K562 (cell line): ENCODE measurements around the gene CGREF1. TPM values are rescaled to one million over a fixed set of nuclear protein-coding genes. Genes with fewer than 3 reads are reported as not detected.

Source experiments
- CEBPB ChIP-seq: fragments of 450-650 bp; IDR thresholded peaks from 2 replicates; pipeline ENCODE4 v1.6.1; 2016; ENCODE audit warnings: missing genetic modification characterization, missing compliant biosample characterization
- GTF2A2 ChIP-seq: IDR thresholded peaks from 2 replicates; pipeline ENCODE4 v1.6.1; 2016; ENCODE audit warnings: mild to moderate bottlenecking, missing genetic modification characterization, missing compliant biosample characterization
- HDGF ChIP-seq: fragments of 450-650 bp; IDR thresholded peaks from 2 replicates; pipeline ENCODE4 v1.6.1; 2016
- HNRNPLL ChIP-seq: fragments of 200-400 bp; formaldehyde crosslinking; IDR thresholded peaks from 2 replicates; pipeline ENCODE4 v1.6.1; 2017; ENCODE audit warnings: low read length, low read depth, mild to moderate bottlenecking; ENCODE audit not compliant: poor library complexity, severe bottlenecking
- IRF1 ChIP-seq: sonication (generic); formaldehyde crosslinking; IDR thresholded peaks from 2 replicates; pipeline ENCODE4 v1.8.0; 2022; ENCODE audit warnings: missing genetic modification reagents, mild to moderate bottlenecking, borderline replicate concordance
- MIER1 ChIP-seq: fragments of 450-650 bp; IDR thresholded peaks from 2 replicates; pipeline ENCODE4 v1.6.1; 2016; ENCODE audit warnings: antibody characterized with exemption, mild to moderate bottlenecking, low read depth
- MTA1 ChIP-seq: fragments of 450-650 bp; IDR thresholded peaks from 2 replicates; pipeline ENCODE4 v1.6.1; 2017; ENCODE audit warnings: borderline replicate concordance
- PHF8 ChIP-seq: fragments of 200-600 bp; sonication (generic); IDR thresholded peaks from 2 replicates; pipeline ENCODE4 v1.6.1; 2012; ENCODE audit warnings: mixed run types, mild to moderate bottlenecking, inconsistent platforms, low read length, moderate library complexity, borderline replicate concordance
- SMAD2 ChIP-seq: fragments of 150-350 bp; IDR thresholded peaks from 2 replicates; pipeline ENCODE4 v1.6.1; 2014; ENCODE audit warnings: low read depth, mild to moderate bottlenecking, low read length
- SMARCB1 ChIP-seq: IDR thresholded peaks from 2 replicates; pipeline ENCODE4 v1.6.1; 2011; ENCODE audit warnings: improper control_type of control experiment, low read depth; ENCODE audit not compliant: insufficient read length
- SNAPC5 ChIP-seq: fragments of 250-450 bp; sonication (Bioruptor Pico); IDR thresholded peaks from 2 replicates; pipeline ENCODE4 v1.8.0; 2021; ENCODE audit warnings: moderate library complexity, mild to moderate bottlenecking, inconsistent platforms
- SRF ChIP-seq, 2 experiments: fragments of 250-450, 450-650 bp in 1 of 2; sonication (Bioruptor Pico) in 1 of 2; sonication (generic) in 1 of 2; formaldehyde crosslinking; IDR thresholded peaks; 2 replicates each; pipeline versions ENCODE4 v1.5.0 to v1.5.1; 2020 to 2022; ENCODE audit warnings: mild to moderate bottlenecking in 1 of 2, missing genetic modification reagents in 1 of 2
- ZBTB49 ChIP-seq: sonication (generic); formaldehyde crosslinking; IDR thresholded peaks from 2 replicates; pipeline ENCODE4 v1.8.0; 2022; ENCODE audit warnings: missing genetic modification reagents, mild to moderate bottlenecking, borderline replicate concordance
- ZNF197 ChIP-seq: fragments of 200-800 bp; sonication (Bioruptor generic); IDR thresholded peaks from 2 replicates; pipeline ENCODE4 v1.6.1; 2016; ENCODE audit warnings: low read depth, missing genetic modification characterization, missing compliant biosample characterization
- ZNF449 ChIP-seq: fragments of 250-450 bp; sonication (Bioruptor Pico); IDR thresholded peaks from 2 replicates; pipeline ENCODE4 v1.8.0; 2022; ENCODE audit warnings: moderate library complexity, mild to moderate bottlenecking, inconsistent platforms
- ZNF518B ChIP-seq: fragments of 250-450 bp; sonication (Bioruptor Pico); IDR thresholded peaks from 2 replicates; pipeline ENCODE4 v1.5.0; 2021; ENCODE audit warnings: mild to moderate bottlenecking, moderate library complexity
- ZNF583 ChIP-seq: fragments of 250-450 bp; sonication (Bioruptor Pico); IDR thresholded peaks from 2 replicates; pipeline ENCODE4 v1.4.0; 2020
- polyA plus RNA-seq, 8 experiments: library from polyadenylated mRNA; depleted of rRNA in 4 of 8; stranded (reverse) in 5 of 8; unstranded in 3 of 8; fragments of >200 nt; fragmentation: Nextera tagmentation in 2 of 8; fragmentation: Illumina TruSeq in 1 of 8; extraction: Ambion mirVana in 2 of 8; extraction: Trizol in 1 of 8; gene quantifications; 2 replicates each; pipeline versions ENCODE4 v1.2.1 to v1.2.3, GENCODE V29; 2011 to 2014; ENCODE audit warnings: inconsistent platforms in 1 of 8, missing spikeins in 1 of 8
- total RNA-seq, 7 experiments: library from RNA; depleted of rRNA in 6 of 7; stranded (reverse); fragments of >200 nt in 6 of 7; fragmentation: Illumina TruSeq in 2 of 7; extraction: Trizol in 2 of 7; gene quantifications; 2 replicates each; pipeline versions ENCODE4 v1.2.1 to v1.2.3, GENCODE V29; 2011 to 2021; ENCODE audit warnings: low replicate concordance in 1 of 7

CGREF1 gene
- total and polyA plus RNA-seq, 9 of the 15 experiments (the other 6 are each of a cell fraction or from before 2014, with no cell fraction given): 0.07 to 0.50 (median 0.37) TPM

GRCh38 chr2:27095745-27096651, 22.9 kb downstream of the CGREF1 start (continued):
- TF ChIP-seq ZNF518B (CRISPR knock-in tag) (no peak), CEBPB (tag) (peak; percentile 85), ZNF449 (no peak), IRF1 (CRISPR knock-in tag) (no peak), SMARCB1 (no peak), SMAD2 (no peak), HNRNPLL (no peak), ZNF197 (no peak), PHF8 (peak; percentile 28; the same call in 1 of the 2 replicates), SNAPC5 (no peak), ZNF583 (CRISPR knock-in tag) (no peak), SRF (CRISPR knock-in tag; IDR thresholded peaks at IDR 0.05) (0 out of 4 replicates have a peak, but pooled peaks of 1 of the 2 experiments have one; percentile 37), GTF2A2 (tag) (no peak), HDGF (no peak), ZBTB49 (CRISPR knock-in tag) (no peak), MIER1 (no peak), MTA1 (no peak)
